ENCODE measurements around the gene LRATD1. TPM values are rescaled to one million over a fixed set of nuclear protein-coding genes. Genes with fewer than 3 reads are reported as not detected.

LRATD1 gene, protein sequence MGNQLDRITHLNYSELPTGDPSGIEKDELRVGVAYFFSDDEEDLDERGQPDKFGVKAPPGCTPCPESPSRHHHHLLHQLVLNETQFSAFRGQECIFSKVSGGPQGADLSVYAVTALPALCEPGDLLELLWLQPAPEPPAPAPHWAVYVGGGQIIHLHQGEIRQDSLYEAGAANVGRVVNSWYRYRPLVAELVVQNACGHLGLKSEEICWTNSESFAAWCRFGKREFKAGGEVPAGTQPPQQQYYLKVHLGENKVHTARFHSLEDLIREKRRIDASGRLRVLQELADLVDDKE
- 35.1 TPM for total RNA-seq

DNA sequence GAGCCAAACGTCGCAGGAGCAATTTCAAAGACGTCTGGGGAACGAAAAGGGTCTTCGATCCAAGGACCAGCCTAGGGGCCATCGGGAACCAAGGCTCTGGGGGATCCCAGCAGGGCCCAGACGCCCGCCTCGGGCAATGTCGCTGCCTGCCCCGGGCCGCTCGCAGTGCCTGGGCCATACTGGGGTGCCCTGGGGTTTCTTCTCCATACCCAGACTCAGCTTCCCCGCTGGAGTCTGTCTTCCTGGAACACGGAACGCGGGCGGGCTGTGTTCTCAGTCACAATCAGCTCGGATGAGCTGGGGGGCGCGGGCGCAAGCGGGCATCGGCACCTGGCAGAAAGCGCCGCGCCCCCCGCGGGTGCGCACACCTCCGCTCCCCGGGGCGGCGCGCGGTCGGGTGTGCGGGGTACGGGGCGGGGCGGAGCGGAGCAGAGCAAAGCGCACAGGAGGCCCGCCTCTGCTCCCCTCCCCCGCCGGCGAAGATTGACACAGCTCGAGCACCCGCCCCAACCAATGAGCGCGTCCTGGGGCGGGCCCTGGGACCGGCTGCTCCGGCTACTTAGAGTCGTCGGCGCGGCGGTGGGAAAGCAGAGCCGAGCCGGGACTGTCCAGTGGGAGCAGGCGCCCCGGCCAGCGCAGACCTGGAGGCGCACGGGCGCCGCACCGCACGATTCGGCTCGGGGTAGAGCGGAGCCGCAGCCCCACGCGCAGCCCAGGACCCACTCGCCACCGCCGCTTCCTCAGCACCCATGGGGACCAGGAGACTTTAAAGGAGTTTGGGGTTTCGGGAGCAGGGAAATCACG lies at the start of gene LRATD1:
LRATD1 (plus strand) TSS at position 585 of the 804 bp plus-strand sequence. CDS start 1,263 bp downstream, outside the sequence.

All from parietal lobe (tissue), 1 donor.